Tibial artery (tissue), 4 donors: ENCODE data around the gene LRRC72.
"Not testable (repeated sequence)": the region's sequence is repeated elsewhere in the genome, so short reads cannot be mapped to it uniquely, and the experiment has no call there.

ENCODE experiments used
- DNase-seq, 2 donors: peaks; one replicate each; pipeline ENCODE4 v3.0.0-alpha.2; 2019
- H3K27ac ChIP-seq, 2 donors: fragments of 200-600 bp; sonication (generic) in 1 of 2; 1 replicate in 1 of 2; 2 replicates in 1 of 2; pipeline ENCODE4 v1.5.1; 2018 to 2019; ENCODE audit warnings: mild to moderate bottlenecking in 1 of 2
- H3K27me3 ChIP-seq, 2 donors: fragments of 200-600 bp; sonication (generic) in 1 of 2; one replicate each; pipeline versions ENCODE4 v1.5.1 to v1.6.0; 2016 to 2019
- H3K36me3 ChIP-seq, 3 donors: fragments of 200-600 bp; sonication (generic) in 2 of 3; one replicate each; pipeline ENCODE4 v1.5.1; 2016 to 2019; ENCODE audit warnings: mild to moderate bottlenecking in 2 of 3
- H3K4me1 ChIP-seq, 4 donors: fragments of 200-600 bp; sonication (generic) in 2 of 4; 1 replicate in 3 of 4; 2 replicates in 1 of 4; pipeline ENCODE4 v1.5.1; 2016 to 2019
- H3K4me3 ChIP-seq, 2 donors: fragments of 200-600 bp; sonication (generic) in 1 of 2; 1 replicate in 1 of 2; 2 replicates in 1 of 2; pipeline ENCODE4 v1.5.1; 2018 to 2019; ENCODE audit warnings: mild to moderate bottlenecking in 2 of 2
- H3K9me3 ChIP-seq, 3 donors: fragments of 200-600 bp; sonication (generic) in 1 of 3; one replicate each; pipeline ENCODE4 v1.5.1; 2016 to 2019
- CTCF ChIP-seq, 2 experiments: fragments of 200-600 bp in 1 of 2; fragments of 450-650 bp in 1 of 2; IDR thresholded peaks; one replicate each; pipeline ENCODE4 v1.5.1; 2017 to 2019; ENCODE audit warnings: antibody characterized with exemption in 2 of 2, mild to moderate bottlenecking in 1 of 2, moderate library complexity in 1 of 2
- intact Hi-C: fragments of 100-400 bp; cut with DNase I; formaldehyde crosslinking; loops from one replicate; pipeline ENCODE4 v1.15.0; 2023; ENCODE audit warnings: low total_unique reads

Gene LRRC72

GRCh38 chr7:16587790-16588189 is 61.2 kb downstream of the LRRC72 start:
- H3K27me3 ChIP-seq = no peaks in the 10 kb centered on the region
- no peaks in the 10 kb centered on the region for H3K4me1 ChIP-seq
- H3K9me3 ChIP-seq = peaks cover 0 to 3% (median 0%) of the 10 kb centered on the region in 3 donors
- intact Hi-C loops = no loop called here
- TF ChIP-seq CTCF (IDR thresholded peaks at IDR 0.05) = no peak
- no peak for DNase-seq
- H3K27ac ChIP-seq = no peak overlapping the region
- H3K4me3 ChIP-seq = no peak overlapping the region
- no peaks in the 10 kb centered on the region for H3K36me3 ChIP-seq

- intact Hi-C loops = no loop called here
- no peak overlapping the region for H3K4me3 ChIP-seq
Measured at GRCh38 chr7:16589881-16590280, 63.3 kb downstream of the LRRC72 start.

GRCh38 chr7:16590424-16590823 is 63.8 kb downstream of the LRRC72 start:
- no peak overlapping the region for H3K4me3 ChIP-seq
- H3K4me1 ChIP-seq = no peaks in the 10 kb centered on the region
- no peaks in the 10 kb centered on the region for H3K36me3 ChIP-seq
- peaks cover 0 to 3% (median 0%) of the 10 kb centered on the region in 3 donors for H3K9me3 ChIP-seq
- DNase-seq = no peak
- H3K27ac ChIP-seq = no peak overlapping the region
- intact Hi-C loops = no loop called here
- TF ChIP-seq CTCF (IDR thresholded peaks at IDR 0.05) = no peak
- H3K27me3 ChIP-seq = no peaks in the 10 kb centered on the region

More at GRCh38 chr7:16589881-16590280, 63.3 kb downstream of the LRRC72 start:
- TF ChIP-seq CTCF (IDR thresholded peaks at IDR 0.05) = no peak
- Histone ChIP-seq H3K4me1 (no peaks in the 10 kb centered on the region), H3K36me3 (no peaks in the 10 kb centered on the region), H3K27ac (no peak overlapping the region), H3K27me3 (no peaks in the 10 kb centered on the region), H3K9me3 (peaks cover 0 to 3% (median 0%) of the 10 kb centered on the region in 3 donors)
- DNase-seq = no peak

DNA sequence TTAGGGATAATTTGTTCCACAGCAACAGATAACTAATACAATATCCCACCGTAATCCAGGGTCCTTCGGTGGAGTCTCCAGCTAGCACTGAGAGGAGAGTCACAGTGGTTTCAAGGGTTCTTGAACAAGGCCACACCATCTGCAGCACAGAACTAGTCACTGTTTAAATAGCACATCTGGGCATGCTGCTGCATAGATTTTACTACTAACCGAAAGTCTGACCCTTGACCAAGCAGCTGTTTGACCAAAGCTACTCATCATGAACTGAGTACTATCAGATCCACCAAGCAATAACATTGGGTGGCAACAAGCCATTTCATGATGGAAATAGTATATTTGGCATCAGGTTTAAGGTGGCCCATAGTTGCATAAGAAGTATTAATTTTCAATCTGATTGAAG is 65.8 kb downstream of the LRRC72 start:
- H3K4me3 ChIP-seq = no peak overlapping the region
- intact Hi-C loops = no loop called here
- TF ChIP-seq CTCF (IDR thresholded peaks at IDR 0.05) = no peak
- no peaks in the 10 kb centered on the region for H3K27me3 ChIP-seq
- H3K9me3 ChIP-seq = no peaks in the 10 kb centered on the region
- H3K4me1 ChIP-seq = no peaks in the 10 kb centered on the region
- H3K36me3 ChIP-seq = no peaks in the 10 kb centered on the region
- no peak overlapping the region for H3K27ac ChIP-seq
- DNase-seq = no peak

DNA sequence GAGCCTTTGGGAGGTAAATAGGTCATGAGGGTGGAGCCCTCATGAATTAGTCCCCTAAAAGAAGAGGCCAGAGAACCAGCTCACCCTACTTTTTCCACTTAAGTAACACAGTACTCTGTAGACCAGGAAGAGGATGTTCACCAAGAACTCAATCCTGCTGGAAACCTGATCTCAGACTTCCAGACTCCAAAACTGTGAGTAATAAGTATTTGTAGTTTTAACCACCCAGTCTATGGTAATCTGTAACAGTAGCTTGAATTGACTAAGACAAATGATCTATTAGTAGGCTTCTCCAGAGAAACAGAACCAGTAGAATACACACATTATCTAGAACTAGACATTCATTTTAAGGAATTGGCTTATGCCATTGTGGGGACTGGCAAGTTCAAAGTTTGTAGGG is 67.4 kb downstream of the LRRC72 start:
- H3K4me3 ChIP-seq = no peak overlapping the region
- peaks cover 4 to 10% (median 8%) of the 10 kb centered on the region in 3 donors for H3K36me3 ChIP-seq
- H3K9me3 ChIP-seq = no peaks in the 10 kb centered on the region
- TF ChIP-seq CTCF (IDR thresholded peaks at IDR 0.05) = no peak
- DNase-seq = no peak
- H3K4me1 ChIP-seq = no peaks in the 10 kb centered on the region
- H3K27ac ChIP-seq = no peak overlapping the region
- no peaks in the 10 kb centered on the region for H3K27me3 ChIP-seq
- intact Hi-C loops = no loop called here

DNA sequence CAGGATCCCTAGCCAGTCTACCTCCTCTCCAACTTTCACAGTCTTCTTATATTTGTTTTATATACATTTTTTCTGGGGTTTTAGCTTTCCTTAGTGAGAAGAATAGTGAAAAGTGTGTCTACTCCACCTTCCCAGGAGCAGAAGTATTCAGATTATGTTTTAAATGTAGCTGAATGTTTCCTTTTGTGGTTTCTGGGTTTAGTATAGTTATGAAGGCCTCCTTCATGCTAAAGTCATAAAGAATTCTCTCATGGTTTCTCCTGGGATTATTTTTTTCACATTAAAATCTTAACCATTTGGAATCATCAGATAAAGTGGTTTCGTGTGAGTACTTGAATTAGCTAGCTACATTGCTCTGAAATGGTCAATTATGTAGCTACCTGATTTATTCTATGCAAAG is 68.1 kb downstream of the LRRC72 start:
- Histone ChIP-seq H3K4me3 (no peak overlapping the region), H3K4me1 (no peaks in the 10 kb centered on the region)
- intact Hi-C loops = no loop called here

DNA sequence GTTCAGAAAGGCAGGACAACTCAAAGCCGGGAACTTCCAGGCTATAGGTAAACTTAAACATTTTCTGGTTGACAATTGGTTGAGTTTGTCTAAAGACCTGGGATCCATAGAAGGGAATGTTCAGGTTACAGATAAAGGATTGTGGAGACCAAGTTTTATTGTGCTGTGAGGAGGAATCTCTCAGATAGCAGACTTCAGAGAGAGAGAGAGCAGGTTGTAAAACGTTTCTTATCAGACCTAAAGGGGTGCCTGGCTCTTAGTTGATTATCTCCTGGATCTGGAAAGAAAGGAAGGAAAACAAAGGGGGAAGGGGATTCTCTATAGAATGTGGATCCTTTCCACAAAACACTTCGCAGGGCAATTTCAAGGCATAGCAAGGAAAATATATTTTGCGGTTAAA is 69.0 kb downstream of the LRRC72 start:
- H3K9me3 ChIP-seq, H3K27me3 ChIP-seq, H3K4me1 ChIP-seq, intact Hi-C loops, H3K27ac ChIP-seq, H3K4me3 ChIP-seq, DNase-seq: not testable (repeated sequence)
- peaks cover 18 to 24% (median 23%) of the 10 kb centered on the region in 3 donors for H3K36me3 ChIP-seq

More for the DNA sequence above, 68.1 kb downstream of the LRRC72 start:
- Histone ChIP-seq H3K36me3 (peaks cover 10 to 15% (median 14%) of the 10 kb centered on the region in 3 donors), H3K9me3 (no peaks in the 10 kb centered on the region), H3K27me3 (no peaks in the 10 kb centered on the region), H3K27ac (no peak overlapping the region)
- no peak for DNase-seq
- TF ChIP-seq CTCF (IDR thresholded peaks at IDR 0.05) = no peak
